HG02610 (cell line): ENCODE results near the gene LTB4R2.
A peak's percentile ranks its signal among the peaks of the same experiment; 100 is the strongest.

Experiments
- ATAC-seq: cut with Tn5 transposase; IDR thresholded peaks from one replicate; pipeline ENCODE4 v1.9.1; 2021; ENCODE audit warnings: mild to moderate bottlenecking, moderate library complexity; ENCODE audit not compliant: unreplicated experiment

Gene LTB4R2

GRCh38 chr14:24298892-24299254, 11.1 kb upstream of the LTB4R2 start:
- no peak for ATAC-seq

DNA sequence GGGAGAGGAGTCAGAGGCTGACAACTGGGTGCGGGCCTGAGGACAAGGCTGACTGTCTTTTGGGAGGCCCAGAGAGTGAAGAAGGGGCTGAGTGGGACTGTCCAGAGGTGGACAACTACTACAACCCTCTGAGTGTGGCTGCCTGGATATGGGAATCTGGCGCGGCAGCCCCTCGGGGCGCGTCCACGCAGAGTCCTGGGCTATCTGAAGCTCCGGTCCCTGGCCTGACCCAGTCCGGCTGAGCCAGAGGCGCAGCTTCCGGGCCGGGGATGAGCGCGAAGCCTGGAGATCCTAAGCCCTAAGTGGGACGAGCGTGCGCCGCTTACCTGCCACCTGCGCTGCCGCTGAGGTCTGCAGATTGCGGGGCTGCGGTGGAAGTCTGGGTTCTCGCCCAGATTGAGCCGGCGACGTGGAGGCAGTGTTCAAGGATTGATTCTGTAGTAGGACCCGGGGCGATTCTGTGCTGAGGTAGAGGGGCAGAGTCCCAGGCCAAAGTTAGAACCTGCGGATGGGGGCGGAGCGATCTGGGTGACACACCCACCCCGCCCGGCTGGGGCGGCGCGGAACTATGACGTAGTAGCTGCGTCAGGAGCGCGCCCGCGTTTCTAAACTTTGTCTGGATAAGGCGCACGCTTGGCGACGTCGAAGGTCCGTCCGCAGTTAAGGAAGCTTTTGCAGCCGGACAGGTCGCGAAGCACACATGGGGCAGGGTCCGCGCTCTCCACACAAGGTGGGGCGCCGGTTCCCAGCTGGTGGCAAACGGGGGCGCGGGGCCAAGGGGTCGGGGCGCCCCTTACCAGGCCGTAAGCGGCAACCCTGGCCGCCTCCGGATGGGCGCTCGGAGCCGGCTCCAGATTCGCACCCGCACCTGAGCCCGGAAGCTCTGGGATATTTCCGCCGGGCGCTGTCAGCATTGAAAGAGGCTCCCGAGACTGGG, 10.4 kb upstream of the LTB4R2 start, which contains the start of the genes DHRS1 and NOP9:
DHRS1 (minus strand) TSS at position 526 of the 937 bp plus-strand sequence. CDS start 674 bp downstream, outside the sequence.
NOP9 (plus strand) TSS at position 596 of the 937 bp plus-strand sequence; CDS start at position 701, 105 bp downstream.
- peak; percentile 52 for ATAC-seq

DNA sequence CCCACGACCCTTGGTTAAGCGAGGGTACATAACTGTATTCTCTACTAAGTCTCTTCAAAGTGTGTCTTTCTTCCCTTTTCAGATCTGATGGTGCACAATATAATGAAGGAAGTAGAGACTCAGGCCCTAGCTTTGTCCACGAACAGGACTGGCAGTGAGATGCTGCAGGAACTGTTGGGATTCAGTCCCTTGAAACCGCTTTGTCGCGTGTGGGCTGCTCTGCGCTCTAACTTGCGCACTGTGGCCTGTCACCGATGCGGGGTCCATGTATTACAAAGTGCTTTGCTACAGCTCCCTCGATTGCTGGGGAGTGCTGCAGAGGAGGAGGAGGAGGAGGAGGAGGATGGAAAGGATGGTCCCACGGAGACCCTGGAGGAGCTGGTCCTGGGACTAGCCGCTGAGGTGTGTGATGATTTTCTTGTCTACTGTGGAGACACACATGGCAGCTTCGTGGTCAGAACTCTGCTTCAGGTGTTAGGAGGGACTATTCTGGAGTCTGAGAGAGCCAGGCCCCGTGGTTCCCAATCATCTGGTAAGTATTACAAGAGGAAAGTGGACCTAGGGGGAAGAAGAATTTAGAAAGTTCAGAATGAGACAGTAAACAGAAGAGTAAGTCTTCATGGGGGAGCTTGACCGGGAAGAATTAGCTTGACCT, 9.5 kb upstream of the LTB4R2 start:
- no peak for ATAC-seq

DNA sequence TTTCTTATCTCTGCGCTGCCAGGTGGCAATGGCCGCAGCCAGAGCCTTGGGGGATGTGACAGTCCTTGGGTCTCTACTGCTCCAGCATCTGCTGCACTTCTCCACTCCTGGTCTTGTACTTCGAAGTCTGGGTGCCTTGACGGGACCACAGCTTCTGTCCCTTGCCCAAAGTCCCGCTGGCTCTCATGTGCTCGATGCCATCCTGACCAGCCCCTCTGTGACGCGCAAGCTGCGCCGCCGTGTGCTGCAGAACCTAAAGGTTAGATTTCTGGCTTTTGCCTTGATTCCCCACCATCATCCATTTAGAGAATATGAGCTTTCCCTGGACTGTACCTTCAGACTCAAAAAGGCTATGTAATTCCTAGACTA, 5.9 kb upstream of the LTB4R2 start:
- no peak for ATAC-seq

DNA sequence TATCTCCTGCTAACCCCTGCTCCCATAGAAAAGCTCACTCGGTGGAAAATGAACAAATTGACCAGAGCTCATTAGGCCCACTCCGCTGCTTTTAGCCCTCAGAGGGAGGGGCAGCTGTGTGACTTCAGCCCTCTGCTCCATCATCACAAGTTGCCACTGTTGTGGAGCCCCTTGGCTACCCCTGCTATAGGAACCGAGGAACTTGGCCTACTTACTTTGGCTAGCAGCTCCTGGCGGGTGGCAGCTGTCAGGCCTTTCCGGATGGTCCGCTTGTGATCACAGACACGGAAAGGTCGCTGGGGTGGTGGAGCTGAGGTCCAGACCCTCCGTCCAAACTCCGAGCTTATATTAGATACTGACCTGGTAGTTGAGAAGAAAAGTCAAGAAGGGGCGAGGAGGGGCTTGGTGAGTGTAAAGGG, 2.8 kb upstream of the LTB4R2 start:
- no peak for ATAC-seq

DNA sequence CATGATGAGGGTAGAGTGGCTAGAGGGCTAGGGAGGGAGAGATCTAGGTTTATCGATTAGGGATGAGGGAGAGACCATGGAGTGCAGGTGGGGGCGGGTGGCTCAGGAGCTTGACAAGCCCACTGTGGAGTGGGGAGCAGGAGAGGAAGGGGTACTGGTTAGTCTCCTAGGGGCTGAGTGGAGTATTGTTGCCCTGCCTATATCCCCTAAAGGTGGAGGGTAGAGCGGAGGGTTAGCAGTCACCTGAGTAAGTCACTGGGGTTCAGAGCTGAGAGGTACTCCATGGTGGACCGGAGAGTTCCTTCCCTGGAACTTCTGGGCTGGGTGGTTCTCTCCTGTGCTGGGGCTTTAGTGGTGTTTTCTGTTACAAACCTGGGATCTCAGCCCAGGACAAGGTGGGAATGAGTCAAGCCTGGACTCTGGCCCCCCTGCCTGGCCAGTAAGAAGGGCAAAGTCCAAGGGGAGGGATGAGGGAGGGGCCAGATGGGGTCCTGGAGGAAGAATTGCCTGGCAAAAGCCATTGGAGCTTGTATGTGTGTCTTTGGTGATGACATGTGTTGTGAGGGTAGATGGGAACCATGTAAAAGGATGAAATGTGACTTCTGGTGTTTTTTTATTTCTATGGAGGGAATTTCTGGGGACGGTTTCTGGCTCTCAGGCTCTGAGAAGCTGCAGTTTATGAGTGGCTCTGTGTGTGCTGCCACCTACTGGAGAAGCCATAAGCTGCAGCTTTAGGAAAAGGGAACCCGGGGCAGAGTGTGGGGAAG, 2.2 kb upstream of the LTB4R2 start, which contains the start of gene CIDEB:
CIDEB (minus strand) TSS at position 403 of the 767 bp plus-strand sequence; CDS start at position 284, 119 bp downstream.
- peak; percentile 29 for ATAC-seq

DNA sequence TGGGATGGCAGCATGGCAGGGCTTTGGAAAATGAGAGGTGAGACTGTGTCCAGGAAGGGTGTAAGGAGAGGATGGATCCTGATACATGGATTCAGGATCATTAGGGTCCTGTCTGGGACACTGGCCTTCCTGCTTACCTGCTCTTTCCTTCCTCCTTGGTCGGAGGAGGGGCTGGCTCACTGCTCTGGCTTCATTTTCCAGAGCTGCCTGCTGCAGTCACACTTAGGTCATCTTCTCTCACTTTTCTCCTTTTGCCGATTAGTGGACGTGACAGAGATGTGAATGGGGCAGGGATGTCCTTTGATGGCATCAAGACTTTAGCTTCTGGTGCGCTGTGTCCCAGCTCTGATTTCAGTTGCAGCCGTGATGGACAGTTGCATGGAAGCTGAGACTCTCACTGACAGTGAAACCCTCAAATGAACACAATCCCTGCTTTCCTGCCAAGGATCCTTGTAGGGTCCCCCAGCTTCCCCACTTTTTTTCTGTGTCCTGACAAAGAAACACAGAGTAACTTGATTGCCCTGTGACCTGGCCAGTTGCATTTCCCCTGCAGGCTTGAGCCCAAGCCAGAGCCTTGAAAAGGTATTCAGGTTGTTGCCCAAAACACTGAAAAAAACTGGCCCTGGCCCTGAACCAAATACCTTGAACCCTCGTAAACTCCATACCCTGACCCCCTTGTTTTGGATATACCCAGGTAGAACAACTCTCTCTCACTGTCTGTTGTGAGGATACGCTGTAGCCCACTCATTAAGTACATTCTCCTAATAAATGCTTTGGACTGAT, 1.4 kb upstream of the LTB4R2 start:
- ATAC-seq: no peak

- ATAC-seq: no peak
These were observed 315 bp downstream of the LTB4R2 start for GRCh38 chr14:24310265-24310645.

DNA sequence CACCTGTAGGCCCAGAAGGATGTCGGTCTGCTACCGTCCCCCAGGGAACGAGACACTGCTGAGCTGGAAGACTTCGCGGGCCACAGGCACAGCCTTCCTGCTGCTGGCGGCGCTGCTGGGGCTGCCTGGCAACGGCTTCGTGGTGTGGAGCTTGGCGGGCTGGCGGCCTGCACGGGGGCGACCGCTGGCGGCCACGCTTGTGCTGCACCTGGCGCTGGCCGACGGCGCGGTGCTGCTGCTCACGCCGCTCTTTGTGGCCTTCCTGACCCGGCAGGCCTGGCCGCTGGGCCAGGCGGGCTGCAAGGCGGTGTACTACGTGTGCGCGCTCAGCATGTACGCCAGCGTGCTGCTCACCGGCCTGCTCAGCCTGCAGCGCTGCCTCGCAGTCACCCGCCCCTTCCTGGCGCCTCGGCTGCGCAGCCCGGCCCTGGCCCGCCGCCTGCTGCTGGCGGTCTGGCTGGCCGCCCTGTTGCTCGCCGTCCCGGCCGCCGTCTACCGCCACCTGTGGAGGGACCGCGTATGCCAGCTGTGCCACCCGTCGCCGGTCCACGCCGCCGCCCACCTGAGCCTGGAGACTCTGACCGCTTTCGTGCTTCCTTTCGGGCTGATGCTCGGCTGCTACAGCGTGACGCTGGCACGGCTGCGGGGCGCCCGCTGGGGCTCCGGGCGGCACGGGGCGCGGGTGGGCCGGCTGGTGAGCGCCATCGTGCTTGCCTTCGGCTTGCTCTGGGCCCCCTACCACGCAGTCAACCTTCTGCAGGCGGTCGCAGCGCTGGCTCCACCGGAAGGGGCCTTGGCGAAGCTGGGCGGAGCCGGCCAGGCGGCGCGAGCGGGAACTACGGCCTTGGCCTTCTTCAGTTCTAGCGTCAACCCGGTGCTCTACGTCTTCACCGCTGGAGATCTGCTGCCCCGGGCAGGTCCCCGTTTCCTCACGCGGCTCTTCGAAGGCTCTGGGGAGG, 985 bp downstream of the LTB4R2 start, which contains the start of gene LTB4R:
LTB4R (plus strand) TSS at position 857 of the 959 bp plus-strand sequence. CDS start 4,150 bp downstream, outside the sequence.
- peak; percentile 34 for ATAC-seq

DNA sequence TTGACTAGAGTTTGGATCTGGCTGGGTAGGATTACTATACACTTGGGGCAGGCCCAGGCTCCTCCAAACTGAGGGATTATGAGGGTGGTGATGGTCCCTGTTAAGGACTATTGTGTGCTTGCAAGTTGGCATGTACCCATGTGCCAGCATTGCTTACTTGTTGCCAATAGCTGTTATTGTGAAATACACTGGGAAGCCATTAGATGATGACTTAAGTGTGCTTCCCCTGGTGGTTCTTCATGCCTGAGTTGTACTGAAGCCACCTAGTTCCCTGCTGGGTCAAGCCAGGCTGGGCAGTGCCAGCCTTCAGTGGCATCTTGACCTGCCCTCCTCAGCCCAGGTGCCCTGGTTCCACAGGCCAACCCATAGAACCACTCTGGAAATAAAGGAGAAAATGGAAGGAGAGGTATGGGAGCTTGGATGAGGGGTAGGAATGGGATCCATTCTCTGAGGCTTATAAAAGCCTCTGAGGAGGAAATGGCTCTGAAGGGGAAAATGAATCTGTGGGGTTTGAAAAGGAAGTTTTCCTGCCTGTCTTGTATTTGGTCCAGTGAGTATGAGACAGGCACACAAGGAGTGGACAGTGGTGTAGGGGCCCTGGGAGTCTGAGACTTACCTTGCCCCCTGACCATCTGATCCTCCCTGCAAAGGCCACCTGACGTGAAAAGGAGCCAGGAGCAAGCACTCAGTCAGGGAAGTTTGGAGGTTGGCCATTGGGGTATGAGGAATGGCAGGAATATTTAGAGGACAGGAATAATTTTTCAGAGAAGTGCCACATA, 2.1 kb downstream of the LTB4R2 start:
- ATAC-seq: no peak

- no peak for ATAC-seq
These were observed 3.0 kb downstream of the LTB4R2 start for GRCh38 chr14:24312736-24313507.

GRCh38 chr14:24313913-24314312, 4.0 kb downstream of the LTB4R2 start:
- ATAC-seq: no peak

- no peak for ATAC-seq
These were observed 4.6 kb downstream of the LTB4R2 start for GRCh38 chr14:24314377-24315193.

- ATAC-seq: no peak
These were observed 5.4 kb downstream of the LTB4R2 start for GRCh38 chr14:24315243-24315806.

DNA sequence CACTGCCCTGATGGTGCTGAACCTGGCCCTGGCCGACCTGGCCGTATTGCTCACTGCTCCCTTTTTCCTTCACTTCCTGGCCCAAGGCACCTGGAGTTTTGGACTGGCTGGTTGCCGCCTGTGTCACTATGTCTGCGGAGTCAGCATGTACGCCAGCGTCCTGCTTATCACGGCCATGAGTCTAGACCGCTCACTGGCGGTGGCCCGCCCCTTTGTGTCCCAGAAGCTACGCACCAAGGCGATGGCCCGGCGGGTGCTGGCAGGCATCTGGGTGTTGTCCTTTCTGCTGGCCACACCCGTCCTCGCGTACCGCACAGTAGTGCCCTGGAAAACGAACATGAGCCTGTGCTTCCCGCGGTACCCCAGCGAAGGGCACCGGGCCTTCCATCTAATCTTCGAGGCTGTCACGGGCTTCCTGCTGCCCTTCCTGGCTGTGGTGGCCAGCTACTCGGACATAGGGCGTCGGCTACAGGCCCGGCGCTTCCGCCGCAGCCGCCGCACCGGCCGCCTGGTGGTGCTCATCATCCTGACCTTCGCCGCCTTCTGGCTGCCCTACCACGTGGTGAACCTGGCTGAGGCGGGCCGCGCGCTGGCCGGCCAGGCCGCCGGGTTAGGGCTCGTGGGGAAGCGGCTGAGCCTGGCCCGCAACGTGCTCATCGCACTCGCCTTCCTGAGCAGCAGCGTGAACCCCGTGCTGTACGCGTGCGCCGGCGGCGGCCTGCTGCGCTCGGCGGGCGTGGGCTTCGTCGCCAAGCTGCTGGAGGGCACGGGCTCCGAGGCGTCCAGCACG, 6.1 kb downstream of the LTB4R2 start:
- ATAC-seq: no peak

- ATAC-seq: no peak
These were observed 6.6 kb downstream of the LTB4R2 start for GRCh38 chr14:24316597-24316950.
